ENCODE data around the gene UNC13A.

The UNC13A gene

GRCh38 chr19:17669419-17669818 lies 18.7 kb downstream of the UNC13A start:
- DNase-seq (ENCODE audit: low read depth), result no peak

- no peak for DNase-seq (ENCODE audit: low read depth)
These were observed 23.1 kb downstream of the UNC13A start for GRCh38 chr19:17665058-17665457.

- DNase-seq (ENCODE audit: low read depth), result no peak
These were observed 28.2 kb downstream of the UNC13A start for GRCh38 chr19:17659996-17660395.

DNA sequence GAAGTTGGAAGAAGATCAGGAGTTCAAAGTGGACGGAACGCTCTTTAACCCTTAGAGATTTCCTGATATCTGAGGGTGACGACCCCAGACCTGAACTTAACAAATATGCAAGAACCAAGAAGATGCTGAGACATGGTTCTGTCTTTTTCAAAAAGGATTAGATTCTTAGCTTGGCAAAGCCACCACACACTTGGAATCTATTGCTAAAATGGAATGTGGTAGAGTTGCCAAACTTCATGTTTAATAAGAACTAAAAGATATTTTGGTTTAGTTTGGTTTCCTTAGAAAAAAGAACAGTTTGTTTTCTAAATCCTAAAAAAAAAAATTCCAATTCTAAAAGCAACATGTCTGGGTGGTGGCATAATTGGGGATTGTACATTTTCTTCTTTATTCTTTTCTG lies 29.5 kb downstream of the UNC13A start:
- DNase-seq (ENCODE audit: low read depth), result no peak

GRCh38 chr19:17658240-17658639 lies 29.9 kb downstream of the UNC13A start:
- no peak for DNase-seq (ENCODE audit: low read depth)

GRCh38 chr19:17656970-17657369 lies 31.2 kb downstream of the UNC13A start:
- no peak for DNase-seq (ENCODE audit: low read depth)

GRCh38 chr19:17655751-17656472 lies 32.2 kb downstream of the UNC13A start:
- no peak for DNase-seq (ENCODE audit: low read depth)

- no peak for DNase-seq (ENCODE audit: low read depth)
These were observed 33.2 kb downstream of the UNC13A start for GRCh38 chr19:17654993-17655392.

DNA sequence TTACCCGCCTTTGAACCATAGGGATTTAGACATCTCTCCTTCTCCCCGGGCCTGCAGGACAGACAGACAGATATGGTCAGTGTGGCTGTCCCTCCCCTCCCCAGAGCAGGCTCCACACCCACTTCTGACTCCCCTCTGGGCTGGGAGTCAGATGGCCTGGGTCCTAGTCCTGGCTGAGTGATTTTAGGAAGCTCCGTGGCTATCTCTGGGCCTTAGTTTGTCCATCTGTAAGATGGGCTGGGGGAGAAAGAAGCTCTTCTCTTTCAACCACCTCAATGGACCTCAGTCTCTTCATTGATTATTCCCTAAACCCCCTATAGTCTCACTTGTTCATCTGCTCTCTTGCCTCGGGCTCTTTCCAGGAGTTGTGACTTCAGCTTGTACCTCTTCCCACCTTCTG lies 35.5 kb downstream of the UNC13A start:
- no peak for DNase-seq (ENCODE audit: low read depth)

DNA sequence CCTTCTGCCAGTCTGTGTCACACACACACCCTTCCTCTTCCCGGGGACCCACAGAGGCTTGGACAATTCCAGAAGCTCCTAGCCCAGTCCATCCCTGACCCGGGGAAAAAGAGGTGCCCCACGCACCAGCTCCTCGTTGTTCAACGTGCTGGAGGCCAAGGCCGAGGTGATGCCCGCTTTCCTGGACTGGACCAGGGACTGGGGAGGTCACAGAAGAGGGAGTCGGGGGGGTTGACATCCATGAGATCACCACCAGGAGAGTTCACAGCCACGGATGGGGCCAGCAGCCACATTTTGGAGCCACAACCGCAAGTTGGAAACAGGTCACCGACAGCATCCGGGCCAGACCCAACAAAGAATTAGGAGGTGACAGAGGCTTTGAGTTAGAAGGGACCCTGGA lies 39.4 kb downstream of the UNC13A start:
- no peak for DNase-seq (ENCODE audit: low read depth)

DNA sequence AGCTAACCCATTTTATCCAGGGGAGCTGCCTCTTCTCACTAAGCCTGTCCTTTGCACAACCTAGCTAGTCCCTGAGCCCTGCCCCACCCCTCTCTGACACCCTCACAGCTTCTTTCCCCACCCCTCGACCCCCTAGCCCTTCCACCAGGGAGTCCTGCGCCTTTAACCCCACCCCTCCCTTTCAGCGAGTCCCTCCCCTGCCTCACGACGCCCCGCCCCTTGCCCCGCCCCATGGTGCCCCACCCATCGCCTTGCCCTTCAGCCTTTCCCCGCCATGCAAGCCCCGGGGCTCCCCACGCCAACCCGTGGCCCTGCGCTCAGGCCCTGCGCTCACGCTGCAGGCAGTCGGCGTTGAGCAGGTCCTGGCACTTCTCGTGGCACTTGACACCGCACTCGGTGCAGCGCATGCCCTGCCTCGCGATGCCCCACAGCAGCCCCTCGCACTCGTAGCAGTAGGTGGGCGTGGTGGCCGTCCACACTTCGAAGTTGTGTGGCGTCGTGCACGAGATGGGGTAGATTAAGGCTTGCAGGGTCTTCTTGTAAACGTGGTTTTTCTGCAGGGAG lies 40.0 kb downstream of the UNC13A start:
- no peak for DNase-seq (ENCODE audit: low read depth)

DNA sequence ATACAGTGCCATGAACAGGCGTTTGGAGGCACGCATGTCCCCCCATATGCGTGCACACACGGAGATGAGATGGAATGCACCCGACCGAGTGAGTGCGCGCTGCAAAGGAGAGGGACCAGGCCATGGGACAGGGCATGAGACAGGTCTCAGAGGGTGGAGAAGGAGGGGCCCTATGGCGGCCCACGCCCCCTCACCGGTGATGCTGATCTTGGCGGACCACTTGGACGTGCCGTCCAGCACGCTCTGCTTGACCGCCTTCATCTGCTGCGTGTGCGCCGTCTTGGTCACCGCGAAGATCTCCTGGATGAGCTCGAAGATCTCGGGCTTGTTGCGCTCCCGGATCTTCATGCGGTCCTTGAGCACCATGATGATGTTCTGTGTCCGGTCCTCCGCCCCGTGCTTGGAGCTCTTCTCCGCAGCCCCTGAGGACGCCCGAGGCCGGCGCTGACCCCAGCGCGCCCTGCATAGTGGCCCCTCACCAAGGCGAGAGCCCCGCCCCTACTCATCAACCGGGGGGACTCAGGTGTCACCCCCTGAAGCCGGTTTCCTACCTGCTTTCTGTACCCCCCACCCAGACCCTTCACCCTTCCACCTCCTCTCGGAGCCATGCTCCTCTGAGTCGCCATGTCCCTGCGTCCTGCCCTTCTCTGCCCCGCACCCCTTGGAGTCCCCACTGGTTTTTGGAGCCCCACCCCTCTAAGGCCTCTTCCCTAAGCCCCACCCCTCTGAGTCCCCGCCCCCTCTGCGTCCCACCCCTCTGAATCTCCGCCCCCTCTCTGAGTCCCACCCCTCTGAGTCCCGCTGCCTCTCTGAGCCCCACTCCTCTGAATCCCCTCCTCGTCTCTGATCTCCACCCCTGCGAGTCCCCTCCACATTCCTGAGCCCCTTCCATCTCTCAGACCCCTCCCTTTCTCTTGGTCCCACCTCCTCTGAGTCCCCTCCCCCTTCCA lies 40.8 kb downstream of the UNC13A start:
- DNase-seq (ENCODE audit: low read depth), result no peak

GRCh38 chr19:17646441-17646840 lies 41.7 kb downstream of the UNC13A start:
- DNase-seq (ENCODE audit: low read depth), result no peak

- DNase-seq (ENCODE audit: low read depth), result no peak
These were observed 42.7 kb downstream of the UNC13A start for GRCh38 chr19:17645339-17645963.

GRCh38 chr19:17642656-17643055 lies 45.5 kb downstream of the UNC13A start:
- no peak for DNase-seq (ENCODE audit: low read depth)

- DNase-seq (ENCODE audit: low read depth), result no peak
These were observed 46.3 kb downstream of the UNC13A start for GRCh38 chr19:17641846-17642245.

DNA sequence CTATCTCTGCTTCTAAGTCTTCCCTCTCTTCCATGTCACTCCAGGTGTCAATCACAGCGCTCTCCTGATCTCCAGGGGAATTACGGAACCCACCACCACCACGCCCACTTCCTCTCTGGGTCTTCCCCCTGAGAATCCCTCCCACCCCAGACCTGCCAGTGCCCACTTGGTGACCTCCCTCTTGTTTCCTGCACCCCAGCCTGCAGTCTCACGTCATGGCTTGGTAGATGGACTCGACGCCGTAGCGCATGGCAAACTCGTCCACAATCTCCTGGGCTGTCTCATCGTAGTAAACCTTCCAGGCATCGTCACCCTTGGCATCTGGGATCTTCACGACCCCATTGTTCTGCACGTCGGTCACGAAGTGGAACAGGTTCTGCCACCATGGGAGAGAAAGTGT lies 47.0 kb downstream of the UNC13A start:
- no peak for DNase-seq (ENCODE audit: low read depth)

DNA sequence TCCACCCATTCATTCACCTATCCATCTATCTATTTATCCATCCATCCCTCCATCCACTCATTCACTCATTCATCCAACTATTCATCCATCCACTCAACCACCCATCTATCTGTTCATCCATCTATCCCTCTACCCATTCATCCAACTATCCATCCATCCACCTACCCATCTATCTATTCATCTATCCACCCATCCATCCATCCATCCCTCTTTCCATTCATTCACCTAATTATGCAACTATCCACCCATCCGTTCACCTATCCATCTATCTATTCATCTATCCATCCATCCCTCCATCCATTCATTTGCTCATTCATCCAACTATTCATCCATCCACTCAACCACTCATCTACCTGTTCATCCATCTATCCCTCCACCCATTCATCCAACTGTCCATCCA lies 54.5 kb downstream of the UNC13A start:
- DNase-seq (ENCODE audit: low read depth), result no peak

DNA sequence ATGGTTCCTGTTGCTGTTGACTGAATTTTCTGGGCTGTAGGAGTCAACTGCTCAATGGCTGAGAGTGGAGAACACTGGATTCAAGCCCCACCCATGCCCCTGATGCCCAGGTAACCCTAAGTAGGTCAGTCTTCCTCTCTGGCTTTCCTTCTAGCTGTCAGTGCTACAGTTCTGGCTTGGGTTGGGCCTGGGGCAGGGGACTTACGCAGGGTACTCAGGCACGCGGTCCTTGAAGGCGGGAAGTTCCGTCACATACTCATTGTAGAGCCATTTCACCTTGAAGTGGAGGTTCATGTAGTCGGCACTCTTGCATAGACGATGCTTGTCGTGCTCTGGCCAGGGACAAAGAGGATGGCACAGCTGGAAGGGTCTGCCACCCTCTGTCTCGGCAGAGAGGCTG lies 55.6 kb downstream of the UNC13A start:
- no peak for DNase-seq (ENCODE audit: low read depth)

- no peak for DNase-seq (ENCODE audit: low read depth)
These were observed 58.4 kb downstream of the UNC13A start for GRCh38 chr19:17629760-17630159.

DNA sequence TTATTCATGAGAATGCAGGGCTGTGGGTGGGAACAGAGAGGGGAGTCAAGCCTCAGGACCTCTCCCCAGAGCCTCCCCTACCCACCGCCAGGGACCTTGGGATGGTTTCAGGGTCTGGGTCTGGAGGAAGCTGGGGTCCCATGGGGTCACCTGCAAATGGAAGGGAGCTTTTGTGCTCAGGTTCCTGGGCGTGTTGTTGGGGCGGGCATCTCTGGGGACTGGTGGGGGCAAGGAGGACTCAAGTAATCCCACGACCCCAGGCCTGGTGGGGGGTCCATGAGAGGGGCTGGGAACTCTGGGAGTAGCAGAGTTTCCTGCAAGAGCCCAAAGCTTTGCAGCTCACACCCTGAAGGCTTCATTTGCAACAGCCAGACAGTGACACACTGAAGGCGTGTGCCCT lies 60.2 kb downstream of the UNC13A start:
- DNase-seq (ENCODE audit: low read depth), result no peak

DNA sequence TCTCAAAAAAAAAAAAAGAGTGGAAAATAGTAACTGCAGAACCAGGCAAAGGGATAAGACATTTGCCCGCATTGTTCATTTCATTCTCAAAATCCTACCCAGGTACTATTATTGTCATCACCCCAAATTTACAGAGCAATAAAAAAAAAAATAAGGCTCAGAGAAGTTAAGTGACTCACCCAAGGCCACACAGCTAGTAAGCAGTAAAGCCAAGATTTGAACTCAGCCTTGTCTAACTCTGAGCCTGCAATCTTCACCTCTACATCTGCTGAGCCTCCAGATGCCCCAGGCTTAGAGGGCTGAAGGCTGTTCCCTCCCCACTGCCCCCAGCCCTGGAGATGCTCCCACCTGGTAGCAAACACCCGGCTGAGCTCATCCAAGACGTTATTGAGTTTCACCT lies 61.0 kb downstream of the UNC13A start:
- no peak for DNase-seq (ENCODE audit: low read depth)

All from T-helper 22 cell (primary cell).